HG03342 (cell line): ENCODE measurements around the gene SUOX.
A peak's percentile ranks its signal among the peaks of the same experiment; 100 is the strongest.
"Not testable (repeated sequence)": the region's sequence is repeated elsewhere in the genome, so short reads cannot be mapped to it uniquely, and the experiment has no call there.

ENCODE experiments used
- ATAC-seq: cut with Tn5 transposase; IDR thresholded peaks from one replicate; pipeline ENCODE4 v1.9.1; 2021; ENCODE audit warnings: mild to moderate bottlenecking, moderate library complexity; ENCODE audit not compliant: unreplicated experiment

SUOX gene

GRCh38 chr12:55982319-55982936 is 14.6 kb upstream of the SUOX start:
- ATAC-seq, result peak; percentile 88

GRCh38 chr12:55983232-55983842 is 13.7 kb upstream of the SUOX start:
- ATAC-seq, result no peak

- no peak for ATAC-seq
Observed at GRCh38 chr12:55984861-55985260, 12.2 kb upstream of the SUOX start.

DNA sequence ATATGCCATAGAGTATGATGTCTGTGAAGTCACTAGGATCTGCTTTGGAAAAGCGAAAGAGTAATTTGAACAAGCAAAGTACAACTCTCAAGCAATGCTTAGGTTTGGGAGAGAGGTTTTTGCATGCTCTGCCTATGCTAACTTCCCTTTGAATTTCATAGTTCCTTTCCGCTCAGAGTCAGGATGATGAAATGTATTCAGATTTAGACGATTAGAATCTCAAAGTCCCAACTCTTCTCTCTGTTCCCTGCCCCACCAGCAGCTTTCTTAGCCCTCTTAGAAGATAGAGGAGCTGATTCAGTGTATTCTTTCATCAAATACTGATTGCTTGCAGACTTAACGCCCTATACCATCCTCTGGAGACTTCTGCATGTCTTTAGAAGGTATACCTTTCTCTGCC is 11.7 kb upstream of the SUOX start:
- no peak for ATAC-seq

DNA sequence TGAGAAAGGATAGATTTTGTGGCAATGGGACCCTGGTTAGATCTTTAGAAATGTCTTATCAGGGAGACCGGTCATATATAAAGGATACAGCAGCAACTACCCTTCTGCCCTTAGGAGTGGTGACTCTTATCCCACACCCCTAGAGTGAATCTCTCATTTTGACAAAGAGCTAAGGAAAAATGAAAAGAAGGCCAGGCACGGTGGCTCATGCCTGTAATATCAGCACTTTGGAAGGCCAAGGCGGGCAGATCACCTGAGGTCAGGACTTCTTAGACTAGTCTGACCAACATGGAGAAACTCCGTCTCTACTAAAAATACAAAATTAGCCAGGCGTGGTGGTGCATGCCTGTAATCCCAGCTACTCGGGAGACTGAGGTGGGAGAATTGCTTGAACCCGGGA is 11.1 kb upstream of the SUOX start:
- ATAC-seq, result not testable (repeated sequence)

DNA sequence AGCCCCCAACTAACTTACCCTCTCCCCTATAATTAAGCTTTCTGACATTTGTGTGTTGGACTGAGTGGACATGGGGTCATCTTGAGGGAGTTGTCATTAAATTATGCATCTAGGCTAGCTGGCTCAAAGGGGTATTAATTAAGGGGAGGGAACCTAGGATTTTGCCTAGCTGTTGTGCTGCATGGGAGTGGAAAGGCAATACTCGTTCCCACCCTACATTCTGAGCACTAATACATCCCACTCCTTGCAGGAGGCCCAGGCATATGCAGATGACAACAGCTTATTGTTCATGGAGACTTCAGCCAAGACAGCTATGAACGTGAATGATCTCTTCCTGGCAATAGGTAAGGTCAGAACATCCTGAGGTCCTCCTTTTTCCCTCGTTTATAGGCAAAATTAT is 6.0 kb upstream of the SUOX start:
- no peak for ATAC-seq

DNA sequence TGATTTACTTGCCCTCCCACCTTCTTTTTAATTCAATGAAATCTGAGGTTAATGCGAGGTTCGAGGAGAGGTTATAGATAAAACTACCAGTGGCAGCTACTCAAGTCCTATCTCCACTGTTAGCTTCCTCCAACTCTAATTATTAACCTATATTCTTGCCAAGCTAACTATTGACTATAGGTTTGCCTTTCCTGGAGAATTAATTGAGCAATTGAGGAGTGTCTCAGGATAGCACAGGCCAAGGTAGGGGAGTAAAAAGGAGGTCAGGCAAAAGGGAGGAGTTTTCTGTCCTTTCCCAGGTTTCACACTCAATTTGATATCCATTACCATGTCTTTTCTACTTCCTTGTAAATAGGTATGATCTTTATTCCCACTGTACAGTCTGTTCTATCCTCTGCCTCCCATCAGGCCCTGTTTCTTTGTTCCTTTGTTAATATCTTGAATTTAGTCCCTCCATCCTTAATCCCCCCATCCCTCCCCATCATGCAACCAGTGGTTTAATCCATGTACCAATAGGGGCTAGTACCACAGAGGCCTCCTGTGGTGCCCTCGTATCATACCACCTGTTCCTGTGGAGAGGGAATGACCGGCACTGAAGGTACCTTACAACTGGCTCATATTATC is 3.7 kb upstream of the SUOX start:
- no peak for ATAC-seq

- no peak for ATAC-seq
Observed at GRCh38 chr12:55995366-55995765, 1.7 kb upstream of the SUOX start.

DNA sequence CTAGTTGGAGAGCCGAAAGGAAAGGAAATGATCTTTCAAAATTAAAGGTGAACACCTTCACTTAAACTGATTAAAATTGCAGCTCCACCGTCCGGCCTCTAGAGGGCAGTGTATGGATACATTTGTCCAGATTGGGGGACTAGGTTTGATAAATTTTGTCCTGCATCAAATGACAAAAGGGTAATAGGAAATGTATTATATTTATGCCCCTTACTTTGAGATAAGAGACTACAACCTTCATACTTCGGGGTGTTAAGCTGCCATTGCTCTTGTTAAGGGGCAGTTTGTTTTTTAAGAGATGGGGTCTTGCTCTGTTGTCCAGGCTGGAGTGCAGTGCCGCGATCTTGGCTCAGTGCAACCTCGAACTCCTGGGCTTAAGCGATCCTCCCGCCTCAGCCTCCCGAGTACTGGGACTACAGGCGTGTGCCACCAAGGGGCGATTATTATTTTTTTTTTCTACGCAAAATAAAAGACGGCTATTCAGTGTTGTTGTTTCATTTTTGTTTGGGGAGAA is 818 bp upstream of the SUOX start:
- no peak for ATAC-seq

- no peak for ATAC-seq
Observed at GRCh38 chr12:55997535-55997859, 421 bp downstream of the SUOX start.

DNA sequence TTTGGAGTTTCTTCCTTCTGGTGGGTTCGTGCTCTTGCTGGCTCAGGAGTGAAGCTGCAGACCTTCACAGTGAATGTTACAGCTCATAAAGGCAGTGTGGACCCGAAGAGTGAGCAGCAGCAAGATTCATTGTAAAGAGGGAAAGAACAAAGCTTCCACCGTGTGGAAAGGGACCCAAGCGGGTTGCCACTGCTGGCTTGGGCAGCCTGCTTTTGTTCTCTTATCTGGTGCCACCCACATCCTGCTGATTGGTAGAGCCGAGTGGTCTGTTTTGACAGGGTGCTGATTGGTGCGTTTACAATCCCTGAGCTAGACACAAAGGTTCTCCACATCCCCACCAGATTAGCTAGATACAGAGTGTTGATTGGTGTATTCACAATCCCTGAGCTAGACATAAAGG is 2.4 kb downstream of the SUOX start:
- not testable (repeated sequence) for ATAC-seq

DNA sequence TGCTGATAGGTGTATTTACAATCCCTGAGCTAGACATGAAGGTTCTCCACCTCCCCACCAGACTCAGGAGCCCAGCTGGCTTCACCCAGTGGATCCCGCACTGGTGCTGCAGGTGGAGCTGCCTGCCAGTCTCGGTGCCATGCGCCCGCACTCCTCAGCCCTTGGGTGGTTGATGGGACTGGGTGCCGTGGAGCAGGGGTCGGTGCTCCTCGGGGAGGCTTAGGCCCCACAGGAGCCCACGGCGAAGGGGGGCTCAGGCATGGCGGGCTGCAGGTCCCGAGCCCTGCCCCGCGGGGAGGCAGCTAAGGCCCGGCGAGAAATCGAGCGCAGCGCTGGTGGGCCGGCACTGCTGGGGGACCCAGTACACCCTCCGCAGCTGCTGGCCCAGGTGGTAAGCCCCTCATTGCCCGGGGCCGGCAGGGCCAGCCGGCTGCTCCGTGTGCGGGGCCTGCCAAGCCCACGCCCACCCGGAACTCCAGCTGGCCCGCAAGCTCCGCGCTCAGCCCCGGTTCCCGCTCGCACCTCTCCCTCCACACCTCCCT is 3.0 kb downstream of the SUOX start:
- not testable (repeated sequence) for ATAC-seq

DNA sequence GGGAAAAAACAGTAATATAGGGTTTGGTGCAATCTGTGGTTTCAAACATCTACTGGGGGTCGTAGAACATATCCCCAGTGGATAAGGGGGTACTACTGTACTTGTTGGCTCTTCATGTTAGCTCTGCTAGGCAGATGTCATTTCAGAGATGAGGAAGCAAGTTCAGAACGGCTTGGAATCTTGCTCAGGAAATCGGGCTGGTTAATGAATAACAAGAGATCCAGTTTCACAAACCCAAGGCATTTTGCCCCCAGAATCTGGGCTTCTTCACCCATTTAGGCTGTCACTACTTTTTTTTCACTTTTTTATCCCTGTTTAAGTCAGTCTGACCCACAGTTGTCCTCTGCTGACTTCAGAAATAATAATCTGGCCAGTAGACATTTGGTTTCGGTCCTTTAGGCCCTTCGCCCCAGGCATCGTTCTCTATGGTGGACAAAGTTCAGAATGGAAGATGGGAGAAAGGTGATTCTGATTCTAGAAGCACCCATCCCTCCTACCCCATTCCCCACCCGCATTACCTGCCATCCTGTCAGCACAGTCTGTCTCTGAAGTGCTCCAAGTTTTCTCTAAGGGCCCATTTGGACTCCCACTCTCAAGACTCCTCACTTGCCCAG is 4.5 kb downstream of the SUOX start:
- ATAC-seq, result no peak

DNA sequence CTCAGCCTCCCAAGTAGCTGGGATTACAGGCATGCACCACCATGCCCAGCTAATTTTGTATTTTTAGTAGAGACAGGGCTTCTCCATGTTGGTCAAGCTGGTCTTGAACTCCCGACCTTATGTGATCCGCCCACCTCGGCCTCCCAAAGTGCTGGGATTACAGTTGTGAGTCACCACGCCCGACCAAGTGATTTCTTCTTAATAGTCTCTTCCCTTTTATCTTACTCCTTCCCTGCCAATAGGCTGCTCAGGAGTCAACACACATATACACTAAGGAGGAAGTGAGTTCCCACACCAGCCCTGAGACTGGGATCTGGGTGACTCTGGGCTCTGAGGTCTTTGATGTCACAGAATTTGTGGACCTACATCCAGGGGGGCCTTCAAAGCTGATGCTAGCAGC is 6.3 kb downstream of the SUOX start:
- ATAC-seq, result not testable (repeated sequence)

GRCh38 chr12:56004211-56004610 is 7.1 kb downstream of the SUOX start:
- ATAC-seq, result no peak

GRCh38 chr12:56007564-56008559 is 10.8 kb downstream of the SUOX start:
- peak; percentile 29 for ATAC-seq

DNA sequence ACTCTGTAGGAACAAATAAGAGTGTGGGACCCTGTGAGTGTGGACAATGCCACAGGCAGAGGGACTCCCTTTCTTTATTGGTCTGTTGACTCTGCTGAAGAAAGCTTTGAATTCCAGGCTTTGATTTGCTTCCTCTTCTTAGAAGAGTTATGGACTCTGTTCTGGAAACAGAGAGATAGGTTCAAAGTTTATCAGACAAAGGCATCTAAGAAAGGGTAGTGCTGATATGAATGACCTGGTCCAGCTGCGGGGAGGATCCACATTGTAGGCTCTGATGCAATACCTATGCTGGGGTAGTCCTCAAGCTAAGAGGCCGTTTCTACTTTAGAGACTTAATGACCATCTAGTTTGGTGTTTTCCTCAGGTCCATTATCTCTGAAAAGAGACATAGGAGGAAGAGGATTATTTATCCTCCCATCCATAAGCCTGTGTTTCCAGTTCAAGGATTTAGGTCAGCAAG is 13.1 kb downstream of the SUOX start:
- ATAC-seq, result no peak

DNA sequence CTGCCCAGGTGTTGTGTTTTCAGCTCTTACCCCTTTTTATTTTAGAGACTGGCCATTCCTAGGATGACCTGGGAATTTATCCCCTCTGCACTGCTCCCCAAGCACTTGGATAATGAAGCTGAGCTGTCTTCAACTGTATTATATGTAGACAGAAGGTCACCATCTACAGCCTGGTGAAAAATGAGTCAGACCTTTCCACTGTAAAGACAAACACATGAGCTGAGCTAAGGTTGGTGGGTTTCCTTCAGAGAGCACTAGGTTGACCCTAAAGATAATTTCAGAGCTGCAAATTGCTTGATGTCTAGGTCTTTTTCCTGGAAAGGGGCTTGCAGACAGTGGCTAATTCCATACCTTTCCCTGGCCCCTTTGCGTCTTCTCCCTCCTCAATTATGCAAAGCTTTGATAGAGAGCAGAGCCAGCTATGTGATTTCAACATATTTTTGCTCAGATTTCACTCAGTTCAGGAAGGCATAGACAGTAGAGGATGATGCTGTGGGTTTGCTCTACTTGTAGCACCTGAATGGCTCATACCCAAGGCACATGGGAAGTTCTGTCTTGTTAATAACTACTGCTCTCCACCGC is 14.5 kb downstream of the SUOX start:
- no peak for ATAC-seq

DNA sequence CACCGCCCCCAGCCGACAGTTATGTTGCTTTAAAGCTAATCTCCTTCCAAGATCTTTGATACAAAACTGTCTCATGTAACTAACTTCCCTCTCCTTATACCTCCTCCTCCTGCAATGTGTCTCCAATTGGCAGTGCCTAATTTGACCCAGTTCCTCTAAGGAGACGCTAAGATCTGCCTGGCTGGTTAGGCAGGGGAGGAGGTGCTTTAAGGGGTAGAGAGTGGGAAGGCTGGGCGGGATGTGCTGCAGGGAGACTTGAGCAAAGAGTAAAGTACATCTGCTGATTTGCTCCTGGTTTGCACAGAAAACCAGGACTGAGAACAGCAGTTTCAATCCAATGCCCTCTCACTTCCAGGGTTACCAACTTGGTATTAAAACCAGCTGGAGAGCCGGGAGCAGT is 16.4 kb downstream of the SUOX start:
- no peak for ATAC-seq

GRCh38 chr12:56014205-56014604 is 17.1 kb downstream of the SUOX start:
- ATAC-seq, result no peak
